T-cell (primary cell): ENCODE results near the gene WWTR1. TPM values are rescaled to one million over a fixed set of nuclear protein-coding genes. Genes with fewer than 3 reads are reported as not detected.

Experiments used
- ATAC-seq, 4 experiments: fragments of 200-7000 bp in 3 of 4; fragments of 150-1000 bp in 1 of 4; cut with Tn5 transposase; replicated peaks in 1 of 4; 1 replicate in 3 of 4; 2 replicates in 1 of 4; pipeline ENCODE4 v1.10.0; 2021; ENCODE audit warnings: moderate library complexity in 3 of 4, mild to moderate bottlenecking in 2 of 4, moderate number of reproducible peaks in 1 of 4
- CTCF ChIA-PET, 2 donors: fragments of 300-600 bp; sonication (Branson Sonifier 250); formaldehyde crosslinking; loops; one replicate each; lab custom pipeline; 2022; ENCODE audit warnings: antibody characterized with exemption in 2 of 2; lab: Charles Lee
- POLR2A ChIA-PET, 2 donors: fragments of 300-600 bp; sonication (Branson Sonifier 250); formaldehyde crosslinking; loops; one replicate each; lab custom pipeline; 2022; ENCODE audit warnings: antibody characterized with exemption in 2 of 2; lab: Charles Lee
- DNase-seq, 35 experiments: peaks; one replicate each; pipeline versions ENCODE4 v3.0.0 to v3.0.0-alpha.2; 2013 to 2023
- H3K27ac ChIP-seq: one replicate; pipeline ENCODE4 v1.5.1; 2013; ENCODE audit warnings: low read length
- H3K27me3 ChIP-seq, 2 experiments: replicated peaks in 1 of 2; 1 replicate in 1 of 2; 2 replicates in 1 of 2; pipeline versions ENCODE4 v1.6.1 to v1.7.0; 2013; ENCODE audit warnings: low read length in 1 of 2, mixed read lengths in 1 of 2; ENCODE audit not compliant: control insufficient read depth in 2 of 2, insufficient read depth in 2 of 2; ENCODE audit errors: extremely low read depth in 1 of 2
- H3K36me3 ChIP-seq, 2 donors: 1 replicate in 1 of 2; 2 replicates in 1 of 2; pipeline versions ENCODE4 v1.6.1 to v1.7.0; 2013; ENCODE audit warnings: low read length in 1 of 2; ENCODE audit not compliant: control insufficient read depth in 2 of 2, insufficient read depth in 1 of 2; ENCODE audit errors: extremely low read depth in 1 of 2
- H3K4me1 ChIP-seq, 2 experiments: 1 replicate in 1 of 2; 2 replicates in 1 of 2; pipeline versions ENCODE4 v1.6.1 to v1.7.0; 2013; ENCODE audit warnings: low read length in 2 of 2, mixed read lengths in 1 of 2; ENCODE audit not compliant: insufficient read depth in 2 of 2, control insufficient read depth in 1 of 2; ENCODE audit errors: extremely low read depth in 1 of 2
- H3K4me3 ChIP-seq, 2 donors: 1 replicate in 1 of 2; 2 replicates in 1 of 2; pipeline versions ENCODE4 v1.5.1 to v1.7.0; 2013; ENCODE audit warnings: mild to moderate bottlenecking in 2 of 2, low read length in 1 of 2, moderate library complexity in 1 of 2; ENCODE audit not compliant: control insufficient read depth in 1 of 2; ENCODE audit errors: extremely low read depth in 1 of 2
- H3K9me3 ChIP-seq: 2 replicates; pipeline ENCODE4 v1.7.0; 2013
- H3K27ac Mint-ChIP-seq, 2 donors: one replicate each; pipeline ENCODE4 v1.8.0; 2020 to 2021; ENCODE audit warnings: mild to moderate bottlenecking in 2 of 2, mixed read lengths in 2 of 2
- H3K27me3 Mint-ChIP-seq, 2 donors: one replicate each; pipeline ENCODE4 v1.8.0; 2021 to 2022; ENCODE audit warnings: mixed read lengths in 2 of 2
- H3K36me3 Mint-ChIP-seq: one replicate; pipeline ENCODE4 v1.8.0; 2021; ENCODE audit warnings: mixed read lengths
- H3K4me1 Mint-ChIP-seq, 3 donors: one replicate each; pipeline ENCODE4 v1.8.0; 2020 to 2022; ENCODE audit warnings: mixed read lengths in 3 of 3, mild to moderate bottlenecking in 1 of 3
- H3K4me3 Mint-ChIP-seq, 3 donors: one replicate each; pipeline ENCODE4 v1.8.0; 2020 to 2022; ENCODE audit warnings: mild to moderate bottlenecking in 3 of 3, mixed read lengths in 3 of 3, moderate library complexity in 3 of 3
- H3K9me3 Mint-ChIP-seq, 3 donors: one replicate each; pipeline ENCODE4 v1.8.0; 2020 to 2022; ENCODE audit warnings: mixed read lengths in 3 of 3
- WGBS: methylation state at CpG from one replicate; pipeline ENCODE4 v1.1.5; 2013; ENCODE audit warnings: missing lambda C conversion rate; ENCODE audit not compliant: insufficient coverage; 5-methylcytosine and 5-hydroxymethylcytosine counted together
- total RNA-seq, 35 experiments: library from RNA in 6 of 35; stranded (reverse) in 6 of 35; fragments of 120-200 nt in 1 of 35; gene quantifications; one replicate each; pipeline versions ENCODE4 v1.2.1 to v1.2.4 and lab custom pipeline; 2013 to 2026

Gene WWTR1
- total RNA-seq, 5 donors from 2014 or later (not counting 1 experiment from before 2014, with no cell fraction given), result 0.43 to 1.6 (median 1.1) TPM

DNA sequence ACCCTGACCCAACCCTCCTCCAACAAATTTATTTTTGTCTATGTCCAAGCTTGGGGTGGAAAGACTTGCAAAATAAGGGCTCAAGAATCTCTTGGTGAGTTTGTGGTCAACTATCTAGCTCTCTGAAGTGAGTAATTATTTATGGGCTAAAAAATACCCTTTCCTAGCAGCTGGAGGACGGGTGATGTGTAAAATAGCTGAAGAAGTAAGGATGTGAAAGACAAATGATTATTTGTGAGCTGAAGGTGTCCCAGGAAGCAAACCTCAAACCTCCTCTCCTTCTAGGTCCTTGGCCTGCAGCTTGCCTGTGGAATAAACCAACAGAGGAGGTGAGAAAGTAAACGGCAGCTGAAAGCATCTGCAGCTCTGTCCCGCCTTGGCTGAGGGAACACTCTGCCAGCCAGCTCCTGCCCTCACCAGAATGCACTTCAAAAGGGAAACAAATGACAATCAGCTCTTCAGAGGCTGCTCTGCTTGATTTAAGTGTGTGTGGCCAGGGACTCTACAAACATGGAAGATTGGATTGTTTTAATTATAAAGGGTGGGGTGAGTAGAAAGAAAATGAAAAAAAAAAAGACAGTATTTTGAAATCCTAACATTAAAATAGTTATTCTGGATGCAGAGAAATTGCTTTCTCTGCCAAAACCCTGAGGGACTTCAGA, 123.0 kb downstream of the WWTR1 start:
- H3K27me3 ChIP-seq, result peaks cover 0 to 9% of the 10 kb centered on the region in 2 experiments
- H3K9me3 ChIP-seq, result no peaks in the 10 kb centered on the region
- WGBS, result 0% methylated on average over 1 of the region's 3 CpGs
- Mint-ChIP-seq H3K27me3 (peaks cover 0 to 13% of the 10 kb centered on the region in 2 donors), H3K9me3 (no peaks in the 10 kb centered on the region), H3K4me3 (no peak overlapping the region), H3K36me3 (no peaks in the 10 kb centered on the region), H3K27ac (no peak overlapping the region), H3K4me1 (peaks cover 2 to 9% (median 7%) of the 10 kb centered on the region in 3 donors)
- no peaks in the 10 kb centered on the region for H3K36me3 ChIP-seq
- no peak for ATAC-seq
- H3K4me1 ChIP-seq, result no peaks in the 10 kb centered on the region
- DNase-seq, result no peak
- no peak overlapping the region for H3K27ac ChIP-seq
- ChIA-PET CTCF (interaction anchor here in 1 of 2 donors (0.7 kb wide), 1 partner anchor 38 kb away, joined by 3 read pairs; no protein-coding TSS in a partner anchor), POLR2A (interaction anchor here in 1 of 2 donors (0.5 to 0.7 kb wide), 3 partner anchors 127 to 530 kb away, joined by 3 to 17 read pairs (median 5); no protein-coding TSS in a partner anchor)
- no peak overlapping the region for H3K4me3 ChIP-seq

GRCh38 chr3:149534082-149534481, 123.7 kb downstream of the WWTR1 start:
- ChIA-PET POLR2A (interaction anchor here in 1 of 2 donors (0.5 to 0.6 kb wide), 2 partner anchors 128 to 337 kb away, joined by 3 to 17 read pairs; no protein-coding TSS in a partner anchor), CTCF (interaction anchor here in 1 of 2 donors (0.6 to 0.7 kb wide), 3 partner anchors 11 to 190 kb away, joined by 3 to 4 read pairs (median 3); no protein-coding TSS in a partner anchor)
- Histone ChIP-seq H3K4me1 (no peaks in the 10 kb centered on the region), H3K9me3 (no peaks in the 10 kb centered on the region), H3K4me3 (no peak overlapping the region), H3K36me3 (no peaks in the 10 kb centered on the region), H3K27me3 (peaks cover 0 to 9% of the 10 kb centered on the region in 2 experiments), H3K27ac (no peak overlapping the region)
- no peaks in the 10 kb centered on the region for H3K36me3 Mint-ChIP-seq
- no peak for DNase-seq
- no CpG with 5 or more reads among the region's 4 CpGs for WGBS
- no peak for ATAC-seq
- no peaks in the 10 kb centered on the region for H3K9me3 Mint-ChIP-seq
- H3K4me1 Mint-ChIP-seq, result peaks cover 2 to 9% (median 7%) of the 10 kb centered on the region in 3 donors
- H3K27me3 Mint-ChIP-seq, result peaks cover 0 to 13% of the 10 kb centered on the region in 2 donors
- no peak overlapping the region for H3K27ac Mint-ChIP-seq
- no peak overlapping the region for H3K4me3 Mint-ChIP-seq

DNA sequence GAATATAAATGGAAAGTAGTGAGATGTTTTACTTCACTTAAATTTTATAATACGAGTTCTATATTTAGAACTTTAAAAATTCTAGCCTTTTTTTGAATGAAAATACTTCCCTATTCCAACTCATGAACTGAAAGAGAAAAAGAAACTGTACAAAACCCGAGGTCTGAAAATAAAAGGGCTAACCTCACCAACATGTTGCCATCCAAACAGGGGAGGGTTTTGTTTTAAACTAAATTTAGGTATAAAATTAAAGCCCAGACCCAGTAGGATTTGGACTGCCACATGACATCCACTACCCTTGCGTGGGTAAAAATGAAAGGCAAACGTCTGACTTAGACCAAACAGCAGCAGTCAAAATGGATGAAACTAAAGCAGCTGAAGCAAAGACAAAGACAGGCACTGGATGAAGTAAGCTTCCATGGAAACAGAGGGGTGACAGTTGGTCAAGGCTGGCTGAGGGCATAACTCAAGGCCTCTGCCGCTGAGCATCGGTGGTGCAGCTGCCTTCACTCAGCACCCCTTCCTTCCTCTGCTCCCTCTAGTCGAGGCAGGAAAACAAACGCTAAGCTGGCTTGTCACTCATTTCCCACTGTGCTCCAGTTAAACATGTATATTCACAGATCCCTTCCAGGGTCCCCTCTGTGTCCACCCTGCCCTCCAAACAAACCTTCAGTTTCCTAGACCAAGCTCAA, 125.2 kb downstream of the WWTR1 start:
- peaks cover 0 to 9% of the 10 kb centered on the region in 2 experiments for H3K27me3 ChIP-seq
- Mint-ChIP-seq H3K27ac (no peak overlapping the region), H3K36me3 (no peaks in the 10 kb centered on the region), H3K9me3 (no peaks in the 10 kb centered on the region), H3K4me1 (peaks cover 2 to 9% (median 7%) of the 10 kb centered on the region in 3 donors), H3K27me3 (peaks cover 0 to 15% of the 10 kb centered on the region in 2 donors), H3K4me3 (no peak overlapping the region)
- ChIA-PET CTCF (no interaction called here), POLR2A (no interaction called here)
- H3K4me1 ChIP-seq, result peaks cover 0 to 2% of the 10 kb centered on the region in 2 experiments
- no peak overlapping the region for H3K27ac ChIP-seq
- no peaks in the 10 kb centered on the region for H3K9me3 ChIP-seq
- H3K36me3 ChIP-seq, result no peaks in the 10 kb centered on the region
- ATAC-seq (no peak), DNase-seq (no peak)
- no peak overlapping the region for H3K4me3 ChIP-seq
- WGBS, result 12% methylated on average over 4 of the region's 8 CpGs

DNA sequence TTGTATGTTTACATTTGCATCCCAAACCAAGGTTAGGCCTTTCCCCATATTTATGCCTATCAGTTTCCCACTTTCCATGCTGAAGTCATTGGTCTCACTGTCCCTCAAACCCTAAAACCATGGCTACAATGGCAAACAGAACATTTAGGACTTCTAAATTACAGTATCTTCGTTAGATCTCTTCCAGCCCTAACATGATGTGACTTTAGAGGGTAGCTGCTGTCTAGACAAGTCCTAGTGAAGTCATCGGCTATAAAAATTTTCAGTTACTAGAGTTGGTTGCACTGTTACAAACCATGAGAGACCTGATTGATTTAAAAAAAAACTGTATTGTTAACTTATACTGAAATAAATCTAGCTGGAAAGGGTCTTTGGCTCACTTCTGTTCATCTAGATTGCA, 128.7 kb downstream of the WWTR1 start:
- WGBS, result no CpG with 5 or more reads among the region's 2 CpGs
- POLR2A ChIA-PET, result no interaction called here
- Histone ChIP-seq H3K36me3 (no peaks in the 10 kb centered on the region), H3K27ac (no peak overlapping the region), H3K4me3 (no peak overlapping the region), H3K9me3 (no peaks in the 10 kb centered on the region), H3K4me1 (peaks cover 0 to 2% of the 10 kb centered on the region in 2 experiments), H3K27me3 (peaks cover 0 to 4% of the 10 kb centered on the region in 2 experiments)
- no peak overlapping the region for H3K4me3 Mint-ChIP-seq
- peaks cover 2 to 10% (median 9%) of the 10 kb centered on the region in 3 donors for H3K4me1 Mint-ChIP-seq
- H3K27me3 Mint-ChIP-seq, result peaks cover 7 to 15% of the 10 kb centered on the region in 2 donors
- CTCF ChIA-PET, result no interaction called here
- H3K36me3 Mint-ChIP-seq, result no peaks in the 10 kb centered on the region
- ATAC-seq, result no peak
- H3K27ac Mint-ChIP-seq, result no peak overlapping the region
- DNase-seq, result no peak
- no peaks in the 10 kb centered on the region for H3K9me3 Mint-ChIP-seq

DNA sequence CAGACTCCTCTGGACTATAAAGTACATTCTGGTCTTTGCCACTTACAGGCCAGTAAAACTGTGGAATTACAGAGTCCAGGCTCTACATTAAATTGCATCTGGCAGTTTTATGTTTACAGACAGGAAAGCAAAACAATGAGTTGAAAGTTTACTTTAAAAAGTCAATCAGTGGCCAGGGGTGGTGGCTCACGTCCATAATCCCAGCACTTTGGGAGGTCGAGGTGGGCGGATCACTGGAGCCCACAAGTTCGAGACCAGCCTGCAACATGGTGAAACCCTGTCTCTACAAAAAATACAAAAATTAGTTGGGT, 129.5 kb downstream of the WWTR1 start:
- H3K36me3 Mint-ChIP-seq, result no peaks in the 10 kb centered on the region
- POLR2A ChIA-PET, result no interaction called here
- Histone ChIP-seq H3K27me3 (peaks cover 0 to 4% of the 10 kb centered on the region in 2 experiments), H3K36me3 (no peaks in the 10 kb centered on the region), H3K4me3 (no peak overlapping the region), H3K27ac (no peak overlapping the region), H3K9me3 (no peaks in the 10 kb centered on the region), H3K4me1 (peaks cover 0 to 2% of the 10 kb centered on the region in 2 experiments)
- no peak overlapping the region for H3K27ac Mint-ChIP-seq
- H3K9me3 Mint-ChIP-seq, result no peaks in the 10 kb centered on the region
- DNase-seq (no peak), ATAC-seq (no peak)
- peaks cover 2 to 10% (median 9%) of the 10 kb centered on the region in 3 donors for H3K4me1 Mint-ChIP-seq
- 83% methylated on average over 1 of the region's 4 CpGs for WGBS
- H3K27me3 Mint-ChIP-seq, result peaks cover 13 to 15% of the 10 kb centered on the region in 2 donors
- CTCF ChIA-PET, result no interaction called here
- no peak overlapping the region for H3K4me3 Mint-ChIP-seq

GRCh38 chr3:149527531-149528339, 130.1 kb downstream of the WWTR1 start:
- H3K36me3 Mint-ChIP-seq, result no peaks in the 10 kb centered on the region
- no peaks in the 10 kb centered on the region for H3K36me3 ChIP-seq
- H3K9me3 Mint-ChIP-seq, result no peaks in the 10 kb centered on the region
- DNase-seq (no peak), ATAC-seq (no peak)
- H3K4me1 Mint-ChIP-seq, result peaks cover 2 to 8% (median 7%) of the 10 kb centered on the region in 3 donors
- no peak overlapping the region for H3K27ac Mint-ChIP-seq
- H3K27me3 Mint-ChIP-seq, result peaks cover 13 to 15% of the 10 kb centered on the region in 2 donors
- H3K4me1 ChIP-seq, result peaks cover 0 to 2% of the 10 kb centered on the region in 2 experiments
- POLR2A ChIA-PET, result no interaction called here
- no peak overlapping the region for H3K27ac ChIP-seq
- 66% methylated on average over 4 of the region's 5 CpGs for WGBS
- H3K4me3 ChIP-seq, result no peak overlapping the region
- CTCF ChIA-PET, result interaction anchor here in 1 of 2 donors (0.7 kb wide), 2 partner anchors 29 to 98 kb away, joined by 3 read pairs; no protein-coding TSS in a partner anchor
- H3K9me3 ChIP-seq, result no peaks in the 10 kb centered on the region
- peaks cover 0 to 1% of the 10 kb centered on the region in 2 experiments for H3K27me3 ChIP-seq
- no peak overlapping the region for H3K4me3 Mint-ChIP-seq
